ENCODE measurements around the gene ORC3. TPM values are rescaled to one million over a fixed set of nuclear protein-coding genes. Genes with fewer than 3 reads are reported as not detected.
"Not testable (repeated sequence)": the region's sequence is repeated elsewhere in the genome, so short reads cannot be mapped to it uniquely, and the experiment has no call there.

Gene ORC3
- total RNA-seq, 2 donors from 2014 or later = 48.3 to 62.4 TPM

DNA sequence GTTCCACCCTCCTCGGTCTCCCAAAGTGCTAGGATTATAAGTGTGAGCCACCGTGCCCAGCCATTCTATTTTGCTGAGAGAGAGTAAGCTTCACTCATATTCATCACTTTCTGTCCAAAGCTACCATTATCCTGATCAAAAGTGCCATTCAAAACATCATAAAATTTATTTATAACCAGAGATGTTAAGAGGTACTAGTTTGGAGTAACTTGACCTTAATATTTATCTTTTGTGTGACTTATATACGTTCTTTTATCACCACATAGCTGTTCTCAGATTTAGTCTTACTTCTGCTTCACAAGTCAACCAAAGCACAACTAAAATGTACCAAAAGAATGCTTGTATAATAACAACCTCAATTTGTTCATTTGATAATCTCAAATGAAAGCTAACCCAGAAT, 94.0 kb downstream of the ORC3 start:
- 97 to 100% methylated on average over 2 to 3 of the region's 3 CpGs for WGBS, 2 experiments (ENCODE audit: insufficient coverage in 1 of 2, insufficient read length in 1 of 2)
- no peak overlapping the region for H3K4me3 ChIP-seq (ENCODE audit: low read length)
- H3K4me1 ChIP-seq (ENCODE audit: control insufficient read depth, insufficient read depth, low read length) = peaks cover 11% of the 10 kb centered on the region
- H3K36me3 Mint-ChIP-seq (ENCODE audit: low read depth) = peaks cover 28% of the 10 kb centered on the region
- H3K27me3 Mint-ChIP-seq (ENCODE audit: insufficient read depth) = no peaks in the 10 kb centered on the region
- H3K4me3 Mint-ChIP-seq = no peak overlapping the region
- no peak for DNase-seq
- H3K9ac ChIP-seq (ENCODE audit: extremely low read depth, low read length, poor library complexity, severe bottlenecking) = no peak overlapping the region
- H3K4me1 Mint-ChIP-seq = peaks cover 13% of the 10 kb centered on the region
- H3K9me3 ChIP-seq (ENCODE audit: control insufficient read depth, low read length) = no peaks in the 10 kb centered on the region
- no peaks in the 10 kb centered on the region for H3K27me3 ChIP-seq (ENCODE audit: control insufficient read depth, insufficient read depth, low read length, poor library complexity, severe bottlenecking)
- no peak overlapping the region for H3K27ac Mint-ChIP-seq
- no peak overlapping the region for H3K27ac ChIP-seq (ENCODE audit: low read depth, low read length)
- H3K36me3 ChIP-seq (ENCODE audit: control insufficient read depth, insufficient read depth, low read length) = peaks cover 35% of the 10 kb centered on the region
- TF ChIP-seq, protein P1, sequence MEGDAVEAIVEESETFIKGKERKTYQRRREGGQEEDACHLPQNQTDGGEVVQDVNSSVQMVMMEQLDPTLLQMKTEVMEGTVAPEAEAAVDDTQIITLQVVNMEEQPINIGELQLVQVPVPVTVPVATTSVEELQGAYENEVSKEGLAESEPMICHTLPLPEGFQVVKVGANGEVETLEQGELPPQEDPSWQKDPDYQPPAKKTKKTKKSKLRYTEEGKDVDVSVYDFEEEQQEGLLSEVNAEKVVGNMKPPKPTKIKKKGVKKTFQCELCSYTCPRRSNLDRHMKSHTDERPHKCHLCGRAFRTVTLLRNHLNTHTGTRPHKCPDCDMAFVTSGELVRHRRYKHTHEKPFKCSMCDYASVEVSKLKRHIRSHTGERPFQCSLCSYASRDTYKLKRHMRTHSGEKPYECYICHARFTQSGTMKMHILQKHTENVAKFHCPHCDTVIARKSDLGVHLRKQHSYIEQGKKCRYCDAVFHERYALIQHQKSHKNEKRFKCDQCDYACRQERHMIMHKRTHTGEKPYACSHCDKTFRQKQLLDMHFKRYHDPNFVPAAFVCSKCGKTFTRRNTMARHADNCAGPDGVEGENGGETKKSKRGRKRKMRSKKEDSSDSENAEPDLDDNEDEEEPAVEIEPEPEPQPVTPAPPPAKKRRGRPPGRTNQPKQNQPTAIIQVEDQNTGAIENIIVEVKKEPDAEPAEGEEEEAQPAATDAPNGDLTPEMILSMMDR (conservative IDR thresholded peaks at IDR 0.05) = no peak
- no peaks in the 10 kb centered on the region for H3K9me3 Mint-ChIP-seq

DNA sequence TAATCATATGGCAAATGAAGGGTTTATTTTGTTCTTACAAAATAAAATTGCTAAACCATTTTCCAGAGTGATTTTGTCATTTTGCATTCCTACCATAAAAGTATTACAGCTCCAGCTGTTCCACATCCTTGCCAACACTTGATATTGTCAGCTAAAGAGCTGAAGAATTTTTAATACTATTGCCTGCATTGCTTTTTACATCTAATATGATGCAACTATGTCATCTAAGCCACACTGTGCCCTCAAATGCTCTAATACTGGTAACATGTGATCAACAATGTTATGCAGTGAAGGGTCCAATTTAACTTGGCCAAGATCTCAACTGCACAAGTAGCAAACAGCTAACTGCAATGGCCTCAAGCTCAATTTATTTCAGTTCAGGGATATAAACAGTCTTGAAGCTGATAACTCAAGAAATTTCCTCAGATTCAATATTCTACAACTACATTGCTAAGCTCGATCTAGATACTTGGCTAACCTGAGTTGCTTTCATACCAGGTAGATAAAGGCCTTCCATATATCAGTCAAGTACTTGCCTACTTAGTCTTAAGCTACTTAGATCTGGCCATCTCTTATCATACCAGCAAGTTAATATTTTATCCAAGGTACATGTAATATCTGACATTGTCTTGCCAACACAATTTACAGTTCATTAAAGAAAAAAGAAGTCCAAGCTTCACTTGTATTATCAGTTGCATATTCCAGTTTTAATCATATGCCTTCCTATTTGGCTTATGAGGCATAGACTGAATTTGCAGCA, 95.1 kb downstream of the ORC3 start:
- TF ChIP-seq, protein P1 (conservative IDR thresholded peaks at IDR 0.05) = no peak
- Mint-ChIP-seq H3K27me3 (ENCODE audit: insufficient read depth) (no peaks in the 10 kb centered on the region), H3K4me3 (no peak overlapping the region), H3K9me3 (no peaks in the 10 kb centered on the region), H3K36me3 (ENCODE audit: low read depth) (peaks cover 20% of the 10 kb centered on the region), H3K4me1 (peaks cover 22% of the 10 kb centered on the region), H3K27ac (no peak overlapping the region)
- no peak for DNase-seq
- Histone ChIP-seq H3K4me1 (ENCODE audit: control insufficient read depth, insufficient read depth, low read length) (peaks cover 11% of the 10 kb centered on the region), H3K27ac (ENCODE audit: low read depth, low read length) (no peak overlapping the region), H3K9me3 (ENCODE audit: control insufficient read depth, low read length) (no peaks in the 10 kb centered on the region), H3K9ac (ENCODE audit: extremely low read depth, low read length, poor library complexity, severe bottlenecking) (no peak overlapping the region), H3K36me3 (ENCODE audit: control insufficient read depth, insufficient read depth, low read length) (peaks cover 41% of the 10 kb centered on the region), H3K4me3 (ENCODE audit: low read length) (no peak overlapping the region), H3K27me3 (ENCODE audit: control insufficient read depth, insufficient read depth, low read length, poor library complexity, severe bottlenecking) (no peaks in the 10 kb centered on the region)
- 86 to 97% methylated on average over 1 of the region's 1 CpG for WGBS, 2 experiments (ENCODE audit: insufficient coverage in 1 of 2, insufficient read length in 1 of 2)

DNA sequence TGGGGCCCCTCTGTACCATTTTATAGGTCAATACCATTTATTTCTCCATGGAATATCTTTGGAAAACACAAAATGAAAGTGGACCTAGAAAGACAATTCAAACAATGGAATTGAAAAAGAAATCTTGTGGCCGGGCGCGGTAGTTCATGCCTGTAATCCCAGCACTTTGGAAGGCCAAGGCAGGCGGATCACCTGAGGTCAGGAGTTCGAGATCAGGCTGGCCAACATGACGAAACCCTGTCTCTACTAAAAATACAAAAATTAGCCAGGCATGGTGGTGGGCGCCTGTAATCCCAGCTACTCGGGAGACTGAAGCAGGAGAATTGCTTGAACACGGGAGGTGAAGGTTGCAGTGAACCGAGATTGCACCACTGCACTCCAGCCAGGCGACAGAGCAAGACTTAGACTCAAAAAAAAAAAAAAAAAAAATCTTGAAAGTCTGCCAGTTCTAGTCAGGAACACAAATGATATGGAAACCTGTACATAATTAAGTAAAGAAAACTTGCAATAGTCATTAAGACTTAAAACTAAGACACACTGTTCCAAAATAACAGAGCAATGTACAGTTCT, 96.8 kb downstream of the ORC3 start:
- H3K4me1 Mint-ChIP-seq = peaks cover 23% of the 10 kb centered on the region
- 95 to 98% methylated on average over 10 to 11 of the region's 11 CpGs for WGBS, 2 experiments (ENCODE audit: insufficient coverage in 1 of 2, insufficient read length in 1 of 2)

More for the DNA sequence above, 96.8 kb downstream of the ORC3 start:
- peaks cover 21% of the 10 kb centered on the region for H3K36me3 Mint-ChIP-seq (ENCODE audit: low read depth)
- not testable (repeated sequence) for DNase-seq; H3K9me3 ChIP-seq (ENCODE audit: control insufficient read depth, low read length); H3K9ac ChIP-seq (ENCODE audit: extremely low read depth, low read length, poor library complexity, severe bottlenecking); H3K27me3 ChIP-seq (ENCODE audit: control insufficient read depth, insufficient read depth, low read length, poor library complexity, severe bottlenecking); H3K4me3 ChIP-seq (ENCODE audit: low read length); H3K27ac ChIP-seq (ENCODE audit: low read depth, low read length); H3K4me1 ChIP-seq (ENCODE audit: control insufficient read depth, insufficient read depth, low read length); H3K27ac Mint-ChIP-seq; H3K4me3 Mint-ChIP-seq; H3K9me3 Mint-ChIP-seq; H3K27me3 Mint-ChIP-seq (ENCODE audit: insufficient read depth)
- H3K36me3 ChIP-seq (ENCODE audit: control insufficient read depth, insufficient read depth, low read length) = peaks cover 35% of the 10 kb centered on the region
